Skin of body (tissue), 2 donors: Measurements from ENCODE around the gene MUC21. TPM values are rescaled to one million over a fixed set of nuclear protein-coding genes. Genes with fewer than 3 reads are reported as not detected.
"Not testable (repeated sequence)": the region's sequence is repeated elsewhere in the genome, so short reads cannot be mapped to it uniquely, and the experiment has no call there.

Experiments
- DNase-seq: peaks from one replicate; lab custom pipeline; 2025; lab: John Stamatoyannopoulos, UW
- total RNA-seq: library from RNA; depleted of rRNA; stranded (reverse); fragments of >200 nt; gene quantifications from one replicate; pipeline ENCODE4 v1.2.3, GENCODE V29; 2014

MUC21 gene
- total RNA-seq, 1 donor from 2014 or later = not detected

DNA sequence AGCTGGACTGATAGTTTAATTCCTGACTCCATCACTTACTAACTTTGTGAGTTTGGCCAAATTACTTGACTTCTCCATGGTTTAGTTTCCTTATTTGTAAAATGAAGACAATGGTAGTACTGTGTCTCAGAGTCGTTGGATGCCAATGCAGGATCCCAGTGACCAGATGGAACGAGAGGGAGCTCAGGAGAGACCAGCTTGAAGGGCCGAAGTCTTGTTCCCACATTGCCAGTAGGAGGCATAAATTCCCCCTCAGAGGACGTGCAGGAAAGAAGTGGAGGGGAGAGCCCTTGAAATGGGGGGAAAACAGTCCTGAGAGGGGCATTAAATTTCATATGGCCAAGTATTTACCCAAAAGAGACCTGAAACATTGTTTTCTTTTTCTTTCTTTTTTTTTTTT lies 24.6 kb downstream of the MUC21 start:
- no peak for DNase-seq

DNA sequence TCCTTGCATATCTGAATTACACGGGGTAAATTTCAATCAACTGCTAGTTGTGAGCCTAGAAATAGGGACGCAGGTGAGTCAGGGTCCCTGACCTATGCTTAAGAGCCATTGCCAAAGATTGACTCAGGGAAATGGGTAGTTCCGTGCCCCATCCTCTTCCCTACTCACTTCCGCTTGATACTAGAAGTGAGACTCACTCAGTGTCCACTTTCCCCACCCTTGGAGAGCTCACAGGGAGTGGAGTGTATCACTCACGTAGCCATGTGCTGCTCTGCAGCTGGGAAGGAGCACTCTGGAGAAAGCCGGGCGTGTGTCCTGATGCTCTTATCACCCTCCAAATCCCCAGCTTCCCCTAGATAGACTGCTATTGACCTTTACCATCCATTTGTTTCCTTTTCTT lies 26.2 kb downstream of the MUC21 start:
- no peak for DNase-seq

DNA sequence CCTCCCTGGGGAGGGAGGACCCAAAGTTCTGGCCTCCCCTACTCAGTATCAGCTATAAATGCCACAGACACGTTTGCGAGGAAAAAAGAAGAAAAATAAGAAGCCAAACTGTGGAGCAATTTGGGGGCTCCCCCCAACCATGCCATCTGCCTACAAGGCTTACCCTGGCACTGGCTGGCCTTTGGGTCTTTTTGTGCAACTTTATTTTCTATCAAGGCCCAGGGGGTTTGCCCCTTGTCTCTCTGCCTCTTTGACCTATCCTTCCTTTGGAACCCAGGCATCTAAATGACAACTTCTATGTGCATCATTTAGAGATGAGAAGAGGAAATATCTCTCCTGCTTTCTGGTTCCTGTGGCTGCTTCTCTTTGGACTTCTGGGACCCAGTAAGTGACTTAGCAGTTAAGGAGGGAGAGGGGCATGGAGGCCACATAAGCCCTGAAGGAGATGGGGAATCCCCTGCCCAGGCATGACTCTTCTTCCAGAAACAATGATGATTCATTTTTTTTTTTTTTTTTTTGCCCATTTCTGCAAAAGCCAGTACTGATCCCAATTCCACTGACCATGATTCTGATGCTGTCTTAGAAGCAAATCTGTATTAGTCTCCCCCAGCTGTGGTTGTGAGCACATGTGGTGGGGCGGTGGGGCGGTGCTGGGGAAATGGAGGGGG lies 27.0 kb downstream of the MUC21 start, which contains the start of gene MUC22:
Gene MUC22 (plus strand): TSS at position 82 of the 668 bp plus-strand sequence. CDS start 233 bp downstream, at position 315.
- no peak for DNase-seq

DNA sequence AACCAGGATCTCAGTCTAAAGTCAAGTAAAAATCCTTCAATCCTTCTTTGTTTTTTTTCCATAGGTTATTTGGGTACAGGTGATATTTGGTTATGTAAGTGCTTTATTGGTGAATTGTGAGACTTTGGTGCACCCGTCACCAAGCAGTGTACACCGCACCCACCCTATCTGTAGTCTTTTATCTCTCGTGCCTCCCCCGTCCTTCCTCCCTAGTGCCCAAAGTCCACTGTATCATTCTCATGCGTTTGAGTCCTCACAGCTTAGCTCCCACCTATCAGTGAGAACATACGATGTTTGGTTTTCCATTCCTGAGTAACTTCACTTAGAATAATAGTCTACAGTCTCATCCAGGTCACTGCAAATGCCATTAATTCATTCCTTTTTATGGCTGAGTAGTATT lies 27.6 kb downstream of the MUC21 start:
- DNase-seq = no peak

DNA sequence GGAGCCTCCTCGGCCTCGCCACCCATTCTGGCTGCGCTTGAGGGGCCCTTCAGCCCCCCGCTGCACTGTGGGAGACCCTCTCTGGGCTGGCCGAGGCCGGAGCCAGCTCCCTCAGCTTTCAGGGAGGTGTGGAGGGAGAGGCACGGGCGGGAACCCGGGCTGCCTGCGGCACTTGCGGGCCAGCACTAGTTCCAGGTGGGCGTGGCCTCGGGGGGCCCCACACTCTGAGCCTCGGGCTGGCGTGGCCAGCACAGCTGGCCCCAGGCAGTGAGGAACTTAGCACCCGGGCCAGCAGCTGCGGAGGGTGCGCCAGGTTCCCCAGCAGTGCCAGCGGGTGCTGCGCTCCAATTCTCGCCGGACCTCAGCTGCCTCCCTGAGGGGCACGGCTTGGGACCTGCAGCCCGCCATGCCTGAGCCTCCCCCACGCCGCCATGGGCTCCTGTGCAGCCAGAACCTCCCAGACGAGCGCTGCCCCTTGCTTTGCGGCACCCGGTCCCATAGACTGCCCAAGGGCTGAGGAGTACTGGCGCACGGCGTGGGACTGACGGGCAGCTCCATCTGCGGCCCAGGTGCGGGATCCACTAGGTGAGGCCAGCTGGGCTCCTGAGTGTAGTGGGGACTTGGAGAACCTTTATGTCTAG lies 33.3 kb downstream of the MUC21 start:
- no peak for DNase-seq

DNA sequence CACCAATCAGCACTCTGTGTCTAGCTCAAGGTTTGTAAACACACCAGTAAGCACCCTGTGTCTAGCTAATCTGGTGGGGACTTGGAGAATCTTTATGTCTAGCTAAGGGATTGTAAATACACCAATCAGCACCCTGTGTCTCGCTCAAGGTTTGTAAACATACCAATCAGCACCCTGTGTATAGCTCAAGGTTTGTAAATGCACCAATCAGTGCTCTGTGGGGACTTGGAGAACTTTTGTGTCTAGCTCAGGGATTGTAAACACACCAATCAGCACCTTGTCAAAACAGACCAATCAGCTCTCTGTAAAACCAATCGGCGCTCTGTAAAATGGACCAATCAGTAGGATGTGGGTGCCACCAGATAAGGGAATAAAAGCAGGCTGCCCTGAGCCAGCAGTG lies 33.9 kb downstream of the MUC21 start:
- DNase-seq = not testable (repeated sequence)

DNA sequence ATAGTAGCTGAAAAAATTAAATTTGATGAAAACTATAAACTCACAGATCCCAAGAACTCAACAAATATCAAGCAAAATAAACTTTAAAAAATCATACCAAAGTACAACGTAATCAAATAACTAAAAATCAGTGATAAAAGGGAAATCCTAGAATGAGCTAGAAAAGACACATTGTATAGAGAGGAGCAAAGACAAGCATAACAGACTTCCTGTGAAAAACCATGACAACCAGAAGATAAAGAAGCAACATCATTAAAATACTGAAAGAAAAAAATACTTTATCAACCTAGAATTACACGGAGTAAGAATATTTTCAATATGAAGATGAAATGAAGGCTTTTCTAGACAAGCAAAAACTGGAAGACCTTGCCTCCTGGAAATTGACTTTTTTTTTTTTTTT lies 36.5 kb downstream of the MUC21 start:
- no peak for DNase-seq

DNA sequence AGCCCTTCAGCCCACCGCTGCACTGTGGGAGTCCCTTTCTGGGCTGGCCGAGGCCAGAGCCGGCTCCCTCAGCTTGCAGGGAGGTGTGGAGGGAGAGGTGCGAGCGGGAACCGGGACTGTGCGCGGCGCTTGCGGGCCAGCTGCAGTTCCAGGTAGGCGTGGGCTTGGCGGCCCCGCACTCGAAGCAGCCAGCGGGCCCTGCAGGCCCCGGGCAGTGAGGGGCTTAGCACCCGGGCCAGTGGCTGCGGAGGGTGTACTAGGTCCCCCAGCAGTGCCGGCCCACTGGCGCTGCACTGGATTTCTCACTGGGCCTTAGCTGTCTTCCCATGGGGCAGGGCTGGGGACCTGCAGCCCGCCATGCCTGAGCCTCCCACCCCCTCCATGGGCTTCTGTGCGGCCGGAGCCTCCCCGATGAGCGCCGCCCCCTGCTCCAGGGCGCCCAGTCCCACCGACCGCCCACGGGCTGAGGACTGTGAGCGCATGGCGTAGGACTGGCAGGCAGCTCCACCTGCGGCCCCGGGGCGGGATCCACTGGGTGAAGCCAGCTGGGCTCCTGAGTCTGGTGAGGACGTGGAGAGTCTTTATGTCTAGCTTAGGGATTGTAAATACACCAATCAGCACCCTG lies 37.2 kb downstream of the MUC21 start:
- DNase-seq = not testable (repeated sequence)

DNA sequence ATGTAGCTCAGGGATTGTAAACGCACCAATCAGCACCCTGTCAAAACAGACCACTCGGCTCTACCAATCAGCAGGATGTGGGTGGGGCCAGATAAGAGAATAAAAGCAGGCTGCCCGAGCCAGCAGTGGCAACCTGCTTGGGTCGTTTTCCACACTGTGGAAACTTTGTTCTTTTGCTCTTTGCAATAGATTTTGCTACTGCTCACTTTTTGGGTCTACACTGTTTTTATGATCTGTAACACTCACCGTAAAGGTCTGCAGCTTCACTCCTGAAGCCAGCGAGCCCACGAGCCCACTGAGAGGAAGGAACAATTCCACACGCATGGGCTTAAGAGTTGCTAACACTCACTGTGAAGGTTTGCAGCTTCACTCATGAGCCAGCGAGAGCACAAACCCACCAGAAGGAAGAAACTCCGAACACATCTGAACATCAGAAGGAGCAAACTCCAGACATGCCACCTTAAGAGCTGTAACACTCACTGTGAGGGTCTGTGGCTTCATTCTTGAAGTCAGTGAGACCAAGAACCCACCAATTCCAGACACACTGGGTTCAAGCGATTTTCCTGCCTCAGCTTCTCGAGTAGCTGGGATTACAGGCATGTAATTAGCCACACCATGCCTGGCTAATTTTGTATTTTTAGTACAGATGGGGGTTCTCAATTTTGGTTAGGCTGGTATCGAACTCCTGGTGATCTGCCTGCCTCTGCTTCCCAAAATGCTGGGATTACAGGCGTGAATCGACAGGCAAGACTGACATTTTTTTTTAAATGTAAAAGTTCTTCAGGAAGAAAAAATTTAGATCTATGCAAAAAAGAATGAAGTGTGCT lies 38.4 kb downstream of the MUC21 start:
- not testable (repeated sequence) for DNase-seq

DNA sequence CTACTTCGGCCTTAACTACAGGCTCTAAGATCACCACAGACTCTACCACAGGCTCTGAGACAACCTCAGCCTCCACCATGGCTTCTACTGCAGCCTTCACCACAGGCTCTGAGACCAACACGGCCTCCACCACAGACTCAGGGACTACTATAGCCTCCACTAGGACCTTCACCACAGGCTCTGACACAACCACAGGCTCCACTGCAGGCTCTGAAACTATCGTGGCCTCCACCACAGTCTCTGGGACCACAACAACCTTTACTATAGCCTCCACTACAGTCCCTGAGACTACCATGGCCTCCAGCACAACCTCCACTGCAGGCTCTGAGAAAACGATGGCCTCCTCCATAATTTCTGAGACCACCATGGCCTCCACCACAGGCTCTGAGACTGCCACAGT lies 42.1 kb downstream of the MUC21 start:
- no peak for DNase-seq

DNA sequence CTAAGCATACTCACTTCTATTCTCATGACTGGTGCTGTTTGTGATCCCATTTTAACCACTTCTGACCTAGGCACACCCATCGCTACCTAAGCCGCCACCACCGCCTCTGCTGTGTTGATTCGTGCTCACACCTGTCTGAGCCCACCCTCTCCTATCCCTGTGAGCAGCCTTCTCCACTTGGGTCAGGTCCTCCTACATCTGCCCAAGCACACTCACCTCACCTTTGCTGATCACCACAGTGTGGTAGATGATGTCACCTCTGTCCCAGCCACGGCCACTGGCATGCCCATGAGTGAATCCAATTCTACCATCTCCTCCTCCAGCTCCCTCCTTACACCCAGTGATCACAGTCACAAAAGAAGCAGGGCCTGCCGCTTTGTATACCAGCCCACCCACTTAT lies 47.6 kb downstream of the MUC21 start:
- no peak for DNase-seq

DNA sequence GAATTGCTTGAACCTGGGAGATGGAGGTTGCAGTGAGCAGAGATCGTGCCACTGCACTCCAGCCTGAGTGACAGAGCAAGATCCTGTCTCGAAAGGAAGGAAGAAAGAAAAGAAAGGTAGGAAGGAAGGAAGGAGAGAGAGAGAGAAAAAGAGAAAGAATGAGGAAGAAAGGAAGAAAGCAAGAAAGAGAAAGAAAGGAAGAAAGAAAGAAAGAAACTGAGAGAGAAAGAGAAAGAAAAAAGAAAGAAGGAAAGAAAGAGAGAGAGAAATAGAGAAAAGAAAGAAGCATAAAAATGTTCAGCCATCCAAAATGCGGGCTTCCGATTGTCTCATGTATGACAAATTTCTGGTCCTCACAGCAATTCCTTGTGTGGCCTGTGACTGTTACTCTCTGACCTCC lies 49.6 kb downstream of the MUC21 start:
- DNase-seq = no peak

DNA sequence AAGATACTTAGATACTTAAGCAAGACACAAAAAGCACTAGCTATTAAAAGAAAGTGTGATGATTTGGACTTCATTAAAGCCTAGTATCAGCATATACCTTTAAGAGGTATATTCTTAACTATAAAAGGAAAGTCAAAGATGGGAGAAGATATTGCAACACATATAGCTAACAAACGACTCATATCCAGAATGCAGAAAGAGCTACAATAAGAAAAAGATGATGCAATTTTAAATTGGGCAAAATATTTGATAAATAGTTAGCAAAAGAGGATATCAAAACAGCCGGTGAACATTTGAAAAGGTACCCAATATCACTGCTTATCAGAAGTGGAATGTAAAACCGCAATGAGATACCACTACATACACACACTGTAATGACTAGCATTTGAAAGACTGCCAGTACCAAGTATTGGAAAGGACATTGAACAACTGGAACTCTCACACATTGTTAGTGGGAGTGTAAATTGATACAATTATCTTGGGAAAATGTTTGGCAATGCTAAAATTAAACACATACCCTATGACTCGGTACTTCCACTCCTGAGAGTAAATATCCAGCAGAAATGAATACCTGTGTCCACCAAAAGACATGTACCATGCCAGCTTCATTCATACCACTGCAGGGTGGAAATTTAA lies 52.5 kb downstream of the MUC21 start:
- no peak for DNase-seq

DNA sequence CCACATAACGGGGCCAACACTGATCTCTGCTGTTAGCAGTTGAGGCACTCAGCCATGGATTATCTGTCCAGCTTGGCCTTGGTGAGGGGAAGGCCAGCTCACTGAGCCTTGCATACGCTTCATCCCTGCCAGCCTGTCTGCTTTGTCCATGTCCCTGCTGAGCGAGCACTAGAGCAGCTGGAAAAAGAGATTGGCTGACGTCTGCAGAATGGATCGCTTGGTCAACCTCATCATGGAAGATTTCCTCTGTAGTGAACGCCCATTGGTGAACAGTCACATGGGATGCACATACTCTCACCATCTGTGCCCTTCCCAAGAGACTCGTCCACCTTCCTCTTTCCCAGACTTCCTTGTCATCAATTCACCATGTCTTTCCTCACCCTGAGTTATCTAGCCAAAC lies 53.7 kb downstream of the MUC21 start:
- no peak for DNase-seq

DNA sequence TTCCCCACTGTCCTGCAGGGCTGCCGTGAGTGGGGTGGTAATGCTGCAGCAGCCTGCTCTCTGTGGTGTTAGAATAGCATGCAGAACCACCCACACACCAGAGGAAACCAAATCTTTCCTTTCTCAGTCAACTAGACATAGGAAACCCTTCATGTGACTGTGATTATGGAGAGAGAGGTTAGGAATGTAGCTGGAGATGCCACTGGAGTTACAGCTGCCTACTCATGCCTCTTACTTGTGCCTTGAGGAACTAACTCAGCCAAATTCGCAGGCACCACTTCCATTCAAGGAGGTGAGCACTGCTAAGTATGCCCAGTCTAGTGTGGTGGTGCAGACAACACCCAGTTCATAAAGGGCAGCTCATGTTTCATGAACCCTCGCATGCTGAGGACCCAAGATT lies 54.2 kb downstream of the MUC21 start:
- no peak for DNase-seq

DNA sequence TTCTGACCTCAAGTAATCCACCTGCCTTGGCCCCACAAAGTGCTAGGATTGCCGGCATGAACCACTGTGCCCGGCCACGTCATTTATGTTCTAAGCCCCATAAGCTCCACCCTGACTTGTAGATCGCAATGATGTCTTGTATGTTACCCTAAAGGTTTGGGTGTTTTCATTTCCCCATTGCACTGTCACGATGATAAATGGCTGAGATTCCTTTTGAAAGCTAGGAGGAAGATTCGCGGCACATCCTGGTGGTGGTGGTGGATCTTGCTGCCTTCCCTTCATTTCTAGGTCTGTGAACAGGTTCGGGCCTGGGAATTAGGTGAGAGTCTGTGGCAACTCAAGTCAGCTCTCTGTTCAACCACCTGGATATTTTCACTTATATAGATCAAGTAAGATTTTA lies 55.0 kb downstream of the MUC21 start:
- DNase-seq = no peak

Other genes starting within 250 kb of the MUC21 start
- gene FLOT1, start 241.0 kb upstream of the MUC21 start, total RNA-seq = 32.6 TPM
- gene IER3, start 239.2 kb upstream of the MUC21 start, total RNA-seq = 33.0 TPM
- 59.3 TPM for gene DDR1, start 99.2 kb upstream of the MUC21 start, total RNA-seq
- 14.3 TPM for gene GTF2H4, start 75.5 kb upstream of the MUC21 start, total RNA-seq
- gene VARS2, start 69.5 kb upstream of the MUC21 start, total RNA-seq = 11.8 TPM
- gene SFTA2, start 51.5 kb upstream of the MUC21 start, total RNA-seq = not detected
- gene MUCL3, start 42.7 kb upstream of the MUC21 start, total RNA-seq = not detected
- gene MUC22, start 26.8 kb downstream of the MUC21 start, total RNA-seq = not detected
- 4.7 TPM for gene C6orf15, start 128.9 kb downstream of the MUC21 start, total RNA-seq
- gene PSORS1C1, start 131.1 kb downstream of the MUC21 start, total RNA-seq = 5.9 TPM
- 37.1 TPM for gene CDSN, start 136.7 kb downstream of the MUC21 start, total RNA-seq
- 2.9 TPM for gene PSORS1C2, start 155.3 kb downstream of the MUC21 start, total RNA-seq
- 18.1 TPM for gene CCHCR1, start 174.1 kb downstream of the MUC21 start, total RNA-seq
- 10.0 TPM for gene TCF19, start 174.9 kb downstream of the MUC21 start, total RNA-seq
- gene POU5F1, start 187.0 kb downstream of the MUC21 start, total RNA-seq = 0.69 TPM